Measurements from ENCODE around the gene KRT4. TPM values are rescaled to one million over a fixed set of nuclear protein-coding genes. Genes with fewer than 3 reads are reported as not detected.

Gene KRT4
- total RNA-seq, 4 donors from 2014 or later: not detected

- ATAC-seq (ENCODE audit: low FRiP score) (no peak), DNase-seq (ENCODE audit: low spot score) (no peak)
- no peak for TF ChIP-seq CTCF (IDR thresholded peaks at IDR 0.05)
Measured at GRCh38 chr12:52845946-52846345, 32.0 kb upstream of the KRT4 start.

- no peak for TF ChIP-seq CTCF (IDR thresholded peaks at IDR 0.05)
- ATAC-seq (ENCODE audit: low FRiP score): no peak
- DNase-seq (ENCODE audit: low spot score): no peak
Measured at GRCh38 chr12:52844386-52844785, 30.5 kb upstream of the KRT4 start.

DNA sequence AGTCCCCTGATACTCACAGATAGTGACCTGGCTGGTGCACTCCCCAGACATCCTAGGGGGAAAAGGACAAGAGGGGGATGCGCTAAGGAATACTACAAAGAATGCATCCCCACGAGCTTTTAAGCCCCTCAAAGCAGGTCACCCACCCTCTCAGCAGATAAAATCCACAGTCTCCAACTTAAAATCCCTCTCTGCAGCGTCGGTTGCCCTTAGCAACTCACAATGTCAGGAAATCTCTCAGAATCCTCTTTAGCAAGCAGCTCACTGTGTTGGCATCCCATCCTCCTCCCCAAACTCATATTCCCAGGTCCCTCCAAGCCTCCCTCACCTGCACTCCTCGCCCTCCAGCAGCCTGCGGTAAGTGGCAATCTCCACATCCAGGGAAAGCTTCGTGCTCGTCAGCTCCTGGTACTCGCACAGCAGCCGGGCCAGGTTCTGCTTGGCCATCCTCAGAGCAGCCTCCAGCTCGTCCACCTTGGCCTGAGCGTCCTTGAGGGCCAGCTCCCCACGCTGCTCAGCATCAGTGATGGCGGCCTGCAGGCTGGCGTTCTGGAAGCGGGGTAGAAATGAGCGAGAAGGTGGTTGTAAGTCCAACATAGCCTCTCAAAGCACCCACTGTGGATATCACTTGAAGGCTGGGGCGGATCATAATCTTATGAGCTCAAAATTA is 25.7 kb upstream of the KRT4 start:
- ATAC-seq (ENCODE audit: low FRiP score): no peak
- no peak for TF ChIP-seq CTCF (IDR thresholded peaks at IDR 0.05)
- DNase-seq (ENCODE audit: low spot score): no peak

- DNase-seq (ENCODE audit: low spot score): no peak
- TF ChIP-seq CTCF (IDR thresholded peaks at IDR 0.05): no peak
- ATAC-seq (ENCODE audit: low FRiP score): no peak
Measured at GRCh38 chr12:52838609-52839435, 24.9 kb upstream of the KRT4 start.

DNA sequence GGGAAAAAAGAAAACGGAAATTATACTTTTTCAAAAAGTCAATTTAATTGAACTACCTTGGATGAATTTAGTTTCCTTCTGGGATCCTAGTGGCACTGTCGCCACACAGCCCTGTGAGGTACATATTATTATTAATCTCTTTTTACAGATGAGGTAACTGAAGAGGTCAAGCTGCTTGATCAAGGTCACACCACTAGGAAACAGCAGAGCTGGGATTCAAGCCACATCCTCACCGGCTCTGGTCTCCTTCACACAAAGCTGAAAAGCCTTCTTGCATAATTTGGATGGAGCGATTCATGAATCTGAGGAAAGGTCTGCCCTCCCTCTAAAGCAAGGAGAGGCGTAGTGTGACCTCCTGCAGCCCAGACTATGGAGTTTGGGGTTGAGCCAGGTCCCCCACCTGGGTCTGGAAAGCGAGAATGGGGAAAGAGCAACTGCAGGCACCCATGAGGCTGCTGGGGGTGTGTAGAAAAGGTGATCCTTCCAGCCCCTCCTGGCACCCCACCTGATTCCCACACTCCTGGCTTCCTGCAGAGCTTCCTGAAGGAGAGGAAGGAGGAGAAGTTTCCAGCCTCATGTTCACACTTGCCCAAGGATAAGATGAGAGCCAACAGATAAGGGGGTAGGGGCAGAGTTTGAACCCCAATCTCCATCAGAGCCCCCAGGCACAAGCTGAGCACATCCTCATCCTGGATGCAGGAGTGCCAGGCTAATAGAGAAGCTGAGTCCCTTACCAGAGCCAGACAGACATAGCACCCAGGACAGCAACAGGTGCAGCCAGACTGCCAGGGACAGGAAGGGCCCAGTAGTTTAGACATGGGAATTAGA is 24.1 kb upstream of the KRT4 start:
- DNase-seq (ENCODE audit: low spot score) (no peak), ATAC-seq (ENCODE audit: low FRiP score) (no peak)
- TF ChIP-seq CTCF (IDR thresholded peaks at IDR 0.05): no peak

- DNase-seq (ENCODE audit: low spot score) (no peak), ATAC-seq (ENCODE audit: low FRiP score) (no peak)
- no peak for TF ChIP-seq CTCF (IDR thresholded peaks at IDR 0.05)
Measured at GRCh38 chr12:52837413-52837741, 23.5 kb upstream of the KRT4 start.
